IMR-90 (cell line): ENCODE results near the gene SMOC1.

Source experiments
- BHLHE40 ChIP-seq: fragments of 150-350 bp; IDR thresholded peaks from 2 replicates; pipeline ENCODE4 v1.6.1; 2016; ENCODE audit warnings: mild to moderate bottlenecking, low read depth, low read length
- CEBPB ChIP-seq: IDR thresholded peaks from 2 replicates; pipeline ENCODE4 v1.6.1; 2012; ENCODE audit warnings: low read depth, low read length, improper control_type of control experiment
- CHD1 ChIP-seq: IDR thresholded peaks from 2 replicates; pipeline ENCODE4 v1.6.1; 2012; ENCODE audit warnings: low read depth, low read length, improper control_type of control experiment
- ELK1 ChIP-seq: fragments of 150-350 bp; IDR thresholded peaks from 2 replicates; pipeline ENCODE4 v1.6.1; 2016; ENCODE audit warnings: low read depth, mild to moderate bottlenecking, low read length, moderate library complexity, borderline replicate concordance
- FOS ChIP-seq: fragments of 150-350 bp; IDR thresholded peaks from 2 replicates; pipeline ENCODE4 v1.6.1; 2016; ENCODE audit warnings: low read depth, low read length
- MAFK ChIP-seq: IDR thresholded peaks from 2 replicates; pipeline ENCODE4 v1.6.1; 2012; ENCODE audit warnings: low read depth, low read length, improper control_type of control experiment
- MAZ ChIP-seq: IDR thresholded peaks from 2 replicates; pipeline ENCODE4 v1.6.1; 2012; ENCODE audit warnings: low read depth, mild to moderate bottlenecking, low read length, improper control_type of control experiment, moderate library complexity, borderline replicate concordance
- MXI1 ChIP-seq: IDR thresholded peaks from 2 replicates; pipeline ENCODE4 v1.6.1; 2012; ENCODE audit warnings: low read depth, mild to moderate bottlenecking, low read length, moderate library complexity, borderline replicate concordance
- POLR2A ChIP-seq: IDR thresholded peaks from 2 replicates; pipeline ENCODE4 v1.6.1; 2012; ENCODE audit warnings: mild to moderate bottlenecking, low read depth, low read length
- RAD21 ChIP-seq: IDR thresholded peaks from 2 replicates; pipeline ENCODE4 v1.6.1; 2012; ENCODE audit warnings: low read length, improper control_type of control experiment
- RFX5 ChIP-seq: IDR thresholded peaks from 2 replicates; pipeline ENCODE4 v1.8.0; 2012; ENCODE audit warnings: low read depth, mild to moderate bottlenecking, low read length, moderate library complexity
- SMC3 ChIP-seq: fragments of 150-350 bp; IDR thresholded peaks from 2 replicates; pipeline ENCODE4 v1.6.1; 2016; ENCODE audit warnings: low read depth, mild to moderate bottlenecking, antibody characterized with exemption, low read length, moderate library complexity
- TF ChIP-seq, protein P1 (sequence below): conservative IDR thresholded peaks from 2 replicates; pipeline ENCODE4 v1.5.1; 2012; ENCODE audit warnings: mild to moderate bottlenecking, low read depth, low read length, improper control_type of control experiment
- TF ChIP-seq, protein P2 (sequence below): fragments of 150-350 bp; IDR thresholded peaks from 2 replicates; pipeline ENCODE4 v1.6.1; 2017; ENCODE audit warnings: mild to moderate bottlenecking, antibody characterized with exemption, low read length, low read depth

- TF ChIP-seq, protein P1, sequence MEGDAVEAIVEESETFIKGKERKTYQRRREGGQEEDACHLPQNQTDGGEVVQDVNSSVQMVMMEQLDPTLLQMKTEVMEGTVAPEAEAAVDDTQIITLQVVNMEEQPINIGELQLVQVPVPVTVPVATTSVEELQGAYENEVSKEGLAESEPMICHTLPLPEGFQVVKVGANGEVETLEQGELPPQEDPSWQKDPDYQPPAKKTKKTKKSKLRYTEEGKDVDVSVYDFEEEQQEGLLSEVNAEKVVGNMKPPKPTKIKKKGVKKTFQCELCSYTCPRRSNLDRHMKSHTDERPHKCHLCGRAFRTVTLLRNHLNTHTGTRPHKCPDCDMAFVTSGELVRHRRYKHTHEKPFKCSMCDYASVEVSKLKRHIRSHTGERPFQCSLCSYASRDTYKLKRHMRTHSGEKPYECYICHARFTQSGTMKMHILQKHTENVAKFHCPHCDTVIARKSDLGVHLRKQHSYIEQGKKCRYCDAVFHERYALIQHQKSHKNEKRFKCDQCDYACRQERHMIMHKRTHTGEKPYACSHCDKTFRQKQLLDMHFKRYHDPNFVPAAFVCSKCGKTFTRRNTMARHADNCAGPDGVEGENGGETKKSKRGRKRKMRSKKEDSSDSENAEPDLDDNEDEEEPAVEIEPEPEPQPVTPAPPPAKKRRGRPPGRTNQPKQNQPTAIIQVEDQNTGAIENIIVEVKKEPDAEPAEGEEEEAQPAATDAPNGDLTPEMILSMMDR = no peak
- TF ChIP-seq CEBPB (no peak), MAFK (no peak), POLR2A (no peak), SMC3 (no peak), FOS (no peak), RAD21 (no peak), BHLHE40 (no peak), CHD1 (no peak), ELK1 (no peak), RFX5 (no peak), MAZ (no peak), MXI1 (no peak)
- TF ChIP-seq, protein P2, sequence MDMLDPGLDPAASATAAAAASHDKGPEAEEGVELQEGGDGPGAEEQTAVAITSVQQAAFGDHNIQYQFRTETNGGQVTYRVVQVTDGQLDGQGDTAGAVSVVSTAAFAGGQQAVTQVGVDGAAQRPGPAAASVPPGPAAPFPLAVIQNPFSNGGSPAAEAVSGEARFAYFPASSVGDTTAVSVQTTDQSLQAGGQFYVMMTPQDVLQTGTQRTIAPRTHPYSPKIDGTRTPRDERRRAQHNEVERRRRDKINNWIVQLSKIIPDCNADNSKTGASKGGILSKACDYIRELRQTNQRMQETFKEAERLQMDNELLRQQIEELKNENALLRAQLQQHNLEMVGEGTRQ = no peak
Measured at GRCh38 chr14:69973846-69974245, 94.6 kb downstream of the SMOC1 start.
